H1 (cell line): Measurements from ENCODE around the gene MARK3.

Experiments used
- CHD2 ChIP-seq: IDR thresholded peaks from 2 replicates; pipeline ENCODE4 v1.6.1; 2012; ENCODE audit warnings: low read length, improper control_type of control experiment
- JUND ChIP-seq: IDR thresholded peaks from 2 replicates; pipeline ENCODE4 v1.6.1; 2011; ENCODE audit warnings: mild to moderate bottlenecking, improper control_type of control experiment, low read length
- POLR2A ChIP-seq, 2 experiments: IDR thresholded peaks; 1 replicate in 1 of 2; 2 replicates in 1 of 2; pipeline ENCODE4 v1.6.1; 2011; ENCODE audit warnings: low read depth in 2 of 2, low read length in 2 of 2, mild to moderate bottlenecking in 2 of 2; ENCODE audit errors: control extremely low read depth in 1 of 2
- SIX5 ChIP-seq: IDR thresholded peaks from 2 replicates; pipeline ENCODE4 v1.6.1; 2011; ENCODE audit warnings: mild to moderate bottlenecking, low read depth, low read length
- SRF ChIP-seq: IDR thresholded peaks from 2 replicates; pipeline ENCODE4 v1.6.1; 2011; ENCODE audit warnings: mild to moderate bottlenecking, low read depth, low read length, moderate library complexity
- TCF12 ChIP-seq: IDR thresholded peaks from 2 replicates; pipeline ENCODE4 v1.6.1; 2011; ENCODE audit warnings: low read depth, mild to moderate bottlenecking, low read length
- ZNF274 ChIP-seq: IDR thresholded peaks from 2 replicates; pipeline ENCODE4 v1.7.0; 2012; ENCODE audit warnings: low read length, borderline replicate concordance; ENCODE audit errors: extremely low read depth
- TF ChIP-seq, protein P1 (sequence below), 3 experiments: IDR thresholded peaks; 1 replicate in 2 of 3; 2 replicates in 1 of 3; pipeline versions ENCODE4 v1.5.1 to v1.6.1; 2011; ENCODE audit warnings: low read length in 3 of 3, mild to moderate bottlenecking in 3 of 3, inconsistent platforms in 2 of 3, low read depth in 1 of 3, moderate library complexity in 1 of 3; ENCODE audit not compliant: insufficient read depth in 1 of 3; ENCODE audit errors: control extremely low read depth in 1 of 3
- TF ChIP-seq, protein P2 (sequence below): IDR thresholded peaks from 2 replicates; pipeline ENCODE4 v1.6.1; 2012; ENCODE audit warnings: inconsistent platforms

DNA sequence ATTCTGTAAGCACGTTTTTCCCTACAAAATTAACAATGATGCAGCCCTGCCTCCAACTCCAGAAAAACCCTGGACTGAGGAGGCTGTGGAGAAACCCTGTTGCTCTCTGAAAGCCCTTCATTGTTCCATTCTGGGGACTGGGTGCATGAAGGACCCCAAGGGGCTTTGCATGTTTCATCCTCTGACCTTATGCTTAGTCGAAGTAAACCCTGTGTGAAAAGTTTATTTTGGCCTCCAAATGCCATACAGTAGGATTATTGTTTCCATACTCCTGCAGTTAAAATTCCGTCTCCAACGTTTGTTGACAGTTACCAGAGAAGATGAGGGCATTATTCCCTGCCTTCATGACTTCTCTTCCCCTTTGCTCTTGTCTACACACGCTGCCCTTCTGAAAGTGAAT, 91.4 kb downstream of the MARK3 start:
- TF ChIP-seq JUND (no peak), POLR2A (IDR thresholded peaks at IDR 0.05; ENCODE audit: control extremely low read depth in 1 of 2, low read depth in 2 of 2, low read length in 2 of 2) (no peak), SRF (no peak), SIX5 (no peak), TCF12 (no peak), ZNF274 (no peak), CHD2 (no peak)
- TF ChIP-seq, protein P1, sequence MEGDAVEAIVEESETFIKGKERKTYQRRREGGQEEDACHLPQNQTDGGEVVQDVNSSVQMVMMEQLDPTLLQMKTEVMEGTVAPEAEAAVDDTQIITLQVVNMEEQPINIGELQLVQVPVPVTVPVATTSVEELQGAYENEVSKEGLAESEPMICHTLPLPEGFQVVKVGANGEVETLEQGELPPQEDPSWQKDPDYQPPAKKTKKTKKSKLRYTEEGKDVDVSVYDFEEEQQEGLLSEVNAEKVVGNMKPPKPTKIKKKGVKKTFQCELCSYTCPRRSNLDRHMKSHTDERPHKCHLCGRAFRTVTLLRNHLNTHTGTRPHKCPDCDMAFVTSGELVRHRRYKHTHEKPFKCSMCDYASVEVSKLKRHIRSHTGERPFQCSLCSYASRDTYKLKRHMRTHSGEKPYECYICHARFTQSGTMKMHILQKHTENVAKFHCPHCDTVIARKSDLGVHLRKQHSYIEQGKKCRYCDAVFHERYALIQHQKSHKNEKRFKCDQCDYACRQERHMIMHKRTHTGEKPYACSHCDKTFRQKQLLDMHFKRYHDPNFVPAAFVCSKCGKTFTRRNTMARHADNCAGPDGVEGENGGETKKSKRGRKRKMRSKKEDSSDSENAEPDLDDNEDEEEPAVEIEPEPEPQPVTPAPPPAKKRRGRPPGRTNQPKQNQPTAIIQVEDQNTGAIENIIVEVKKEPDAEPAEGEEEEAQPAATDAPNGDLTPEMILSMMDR (IDR thresholded peaks at IDR 0.05; ENCODE audit: control extremely low read depth in 1 of 3, insufficient read depth in 1 of 3, low read depth in 1 of 3, low read length in 3 of 3), result no peak
- TF ChIP-seq, protein P2, sequence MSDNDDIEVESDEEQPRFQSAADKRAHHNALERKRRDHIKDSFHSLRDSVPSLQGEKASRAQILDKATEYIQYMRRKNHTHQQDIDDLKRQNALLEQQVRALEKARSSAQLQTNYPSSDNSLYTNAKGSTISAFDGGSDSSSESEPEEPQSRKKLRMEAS, result no peak
